Measurements from ENCODE around the gene DCAF11. TPM values are rescaled to one million over a fixed set of nuclear protein-coding genes. Genes with fewer than 3 reads are reported as not detected.

DCAF11 gene
- total and polyA plus RNA-seq, 2 experiments from 2014 or later: 29.1 to 59.8 TPM

DNA sequence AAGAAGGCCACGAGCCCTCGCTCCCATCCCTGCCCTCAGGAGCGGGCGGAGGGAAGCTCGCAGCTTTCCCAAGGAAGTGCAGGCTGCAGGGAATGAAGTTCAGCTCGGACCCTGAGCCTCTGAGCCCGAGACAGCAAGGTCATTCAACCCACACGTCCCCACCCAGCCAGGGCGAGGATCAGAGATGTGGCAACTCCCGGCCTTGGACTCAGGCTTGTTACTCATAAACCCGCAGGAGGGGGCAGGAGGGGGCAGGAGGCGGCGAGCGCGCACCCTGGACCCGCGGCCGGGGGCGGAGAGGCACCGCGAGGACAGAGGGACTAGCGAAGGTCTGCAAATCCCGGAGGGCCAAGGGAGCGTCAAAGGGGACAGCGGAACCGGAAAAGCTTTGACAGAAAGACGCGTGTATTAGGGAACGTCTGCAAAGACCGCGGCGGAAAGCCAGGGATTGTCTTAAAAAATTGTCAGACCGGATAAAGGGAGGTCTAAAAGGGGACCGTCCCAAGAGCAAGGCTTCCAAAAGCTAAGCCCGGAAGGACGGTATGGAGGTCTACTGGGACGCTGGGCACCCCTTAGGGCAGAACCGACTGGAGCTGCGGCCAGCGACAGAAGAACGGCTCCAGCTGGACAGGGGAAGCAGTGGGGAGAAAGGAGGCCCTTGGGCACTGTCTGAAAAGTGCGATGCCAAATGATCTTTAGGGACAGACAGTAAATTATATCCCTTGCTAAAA, 611 bp upstream of the DCAF11 start:
- H3K9ac ChIP-seq: peak overlapping the region; percentile 95
- H3K79me2 ChIP-seq (ENCODE audit: insufficient read depth): peaks cover 16% of the 10 kb centered on the region; the same call in 1 of the 2 replicates
- TF ChIP-seq EZH2 (IDR thresholded peaks at IDR 0.05; ENCODE audit: insufficient read depth, poor library complexity, severe bottlenecking): no peak
- TF ChIP-seq EZH2phosphoT487 (IDR thresholded peaks at IDR 0.05; ENCODE audit: insufficient read depth, low read depth): no peak
- peak overlapping the region; percentile 97 for H3K4me2 ChIP-seq (ENCODE audit: unreplicated experiment)
- H3K27ac ChIP-seq: peak overlapping the region; percentile 98
- H3K4me3 ChIP-seq: peak overlapping the region; percentile 81
- peaks cover 5% of the 10 kb centered on the region for H3F3A ChIP-seq (ENCODE audit: insufficient read depth)
- WGBS, 2 experiments (ENCODE audit: low coverage in 1 of 2, low lambda C conversion rate in 2 of 2, missing lambda C conversion rate in 2 of 2): 1 to 2% methylated on average over 29 to 41 of the region's 42 CpGs
- no peaks in the 10 kb centered on the region for H3K9me2 ChIP-seq (ENCODE audit: insufficient read depth)
- peak; percentile 96 for DNase-seq
- no peaks in the 10 kb centered on the region for H4K20me1 ChIP-seq (ENCODE audit: insufficient read depth)
- peak overlapping the region; percentile 91 for H2AFZ ChIP-seq
- no peaks in the 10 kb centered on the region for H3K9me3 ChIP-seq (ENCODE audit: low read depth)
- no peaks in the 10 kb centered on the region for H3K27me3 ChIP-seq (replicated peaks; ENCODE audit: insufficient read depth)
- in situ Hi-C loops (cut with MboI): no loop called here
- no peaks in the 10 kb centered on the region for H3K36me3 ChIP-seq (ENCODE audit: low read depth)
- peaks cover 12% of the 10 kb centered on the region for H3K4me1 ChIP-seq (ENCODE audit: insufficient read depth)

- H2AFZ ChIP-seq: peak overlapping the region; percentile 96
- H3K79me2 ChIP-seq (ENCODE audit: insufficient read depth): peaks cover 16% of the 10 kb centered on the region; the same call in 1 of the 2 replicates
- H3K9me3 ChIP-seq (ENCODE audit: low read depth): no peaks in the 10 kb centered on the region
- H4K20me1 ChIP-seq (ENCODE audit: insufficient read depth): no peaks in the 10 kb centered on the region
- peak overlapping the region; percentile 95 for H3K9ac ChIP-seq
- H3K27ac ChIP-seq: peak overlapping the region; percentile 98
- WGBS, 2 experiments (ENCODE audit: low coverage in 1 of 2, low lambda C conversion rate in 2 of 2, missing lambda C conversion rate in 2 of 2): 1% methylated on average over 14 of the region's 14 CpGs
- no peaks in the 10 kb centered on the region; the same call in 1 of the 2 replicates for H3K36me3 ChIP-seq (ENCODE audit: low read depth)
- H3K4me1 ChIP-seq (ENCODE audit: insufficient read depth): peaks cover 12% of the 10 kb centered on the region
- DNase-seq: peak; percentile 40
- in situ Hi-C loops (cut with MboI): no loop called here
- peaks cover 5% of the 10 kb centered on the region for H3F3A ChIP-seq (ENCODE audit: insufficient read depth)
- TF ChIP-seq EZH2 (IDR thresholded peaks at IDR 0.05; ENCODE audit: insufficient read depth, poor library complexity, severe bottlenecking): no peak
- no peak for TF ChIP-seq EZH2phosphoT487 (IDR thresholded peaks at IDR 0.05; ENCODE audit: insufficient read depth, low read depth)
- no peaks in the 10 kb centered on the region for H3K9me2 ChIP-seq (ENCODE audit: insufficient read depth)
- peak overlapping the region; percentile 81 for H3K4me3 ChIP-seq
- no peaks in the 10 kb centered on the region for H3K27me3 ChIP-seq (replicated peaks; ENCODE audit: insufficient read depth)
- H3K4me2 ChIP-seq (ENCODE audit: unreplicated experiment): peak overlapping the region; percentile 86
Observed at GRCh38 chr14:24115422-24116127, 998 bp downstream of the DCAF11 start.

- peaks cover 5% of the 10 kb centered on the region for H3F3A ChIP-seq (ENCODE audit: insufficient read depth)
- peak overlapping the region; percentile 86 for H3K4me2 ChIP-seq (ENCODE audit: unreplicated experiment)
- H4K20me1 ChIP-seq (ENCODE audit: insufficient read depth): no peaks in the 10 kb centered on the region
- no peak for DNase-seq
- H3K9ac ChIP-seq: peak overlapping the region; percentile 95; the same call in 1 of the 2 replicates
- 89% methylated on average over 6 of the region's 6 CpGs for WGBS, 2 experiments (ENCODE audit: low coverage in 1 of 2, low lambda C conversion rate in 2 of 2, missing lambda C conversion rate in 2 of 2)
- in situ Hi-C loops (cut with MboI): no loop called here
- peaks cover 12% of the 10 kb centered on the region for H3K4me1 ChIP-seq (ENCODE audit: insufficient read depth)
- peak overlapping the region; percentile 81 for H3K4me3 ChIP-seq
- H3K36me3 ChIP-seq (ENCODE audit: low read depth): peaks cover 5% of the 10 kb centered on the region; the same call in 1 of the 2 replicates
- no peaks in the 10 kb centered on the region for H3K9me3 ChIP-seq (ENCODE audit: low read depth)
- no peaks in the 10 kb centered on the region for H3K9me2 ChIP-seq (ENCODE audit: insufficient read depth)
- H3K79me2 ChIP-seq (ENCODE audit: insufficient read depth): peaks cover 16% of the 10 kb centered on the region; the same call in 1 of the 2 replicates
- TF ChIP-seq EZH2phosphoT487 (IDR thresholded peaks at IDR 0.05; ENCODE audit: insufficient read depth, low read depth): no peak
- TF ChIP-seq EZH2 (IDR thresholded peaks at IDR 0.05; ENCODE audit: insufficient read depth, poor library complexity, severe bottlenecking): no peak
- H3K27me3 ChIP-seq (replicated peaks; ENCODE audit: insufficient read depth): no peaks in the 10 kb centered on the region
- no peak overlapping the region for H3K27ac ChIP-seq
- no peak overlapping the region for H2AFZ ChIP-seq
Observed at GRCh38 chr14:24116128-24116814, 1.7 kb downstream of the DCAF11 start.

DNA sequence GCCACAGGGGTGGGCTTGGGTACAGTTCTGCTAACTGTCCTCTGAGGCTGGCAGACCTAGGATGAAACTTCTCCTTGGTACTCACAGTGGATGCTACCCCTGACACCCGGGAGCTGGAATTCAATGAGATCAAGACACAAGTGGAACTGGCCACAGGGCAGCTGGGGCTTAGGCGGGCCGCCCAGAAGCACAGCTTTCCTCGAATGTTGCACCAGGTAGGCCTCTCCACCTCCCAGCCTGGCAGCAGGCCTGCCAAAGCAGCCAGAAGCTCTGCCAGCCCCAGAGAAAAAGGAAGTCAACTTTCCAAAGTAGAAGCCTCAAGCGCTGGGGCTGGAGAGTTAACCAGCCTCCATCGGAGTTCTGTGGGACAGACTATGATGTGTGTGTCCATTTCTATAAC, 2.6 kb downstream of the DCAF11 start:
- Histone ChIP-seq H3K4me3 (no peak overlapping the region), H3K9me3 (ENCODE audit: low read depth) (no peaks in the 10 kb centered on the region), H3K27me3 (replicated peaks; ENCODE audit: insufficient read depth) (no peaks in the 10 kb centered on the region), H4K20me1 (ENCODE audit: insufficient read depth) (no peaks in the 10 kb centered on the region), H3K27ac (no peak overlapping the region), H3K9ac (no peak overlapping the region), H3K4me1 (ENCODE audit: insufficient read depth) (peaks cover 12% of the 10 kb centered on the region), H3F3A (ENCODE audit: insufficient read depth) (peaks cover 5% of the 10 kb centered on the region), H2AFZ (no peak overlapping the region), H3K9me2 (ENCODE audit: insufficient read depth) (no peaks in the 10 kb centered on the region), H3K36me3 (ENCODE audit: low read depth) (peaks cover 9% of the 10 kb centered on the region; the same call in 1 of the 2 replicates), H3K79me2 (ENCODE audit: insufficient read depth) (peaks cover 16% of the 10 kb centered on the region; the same call in 1 of the 2 replicates), H3K4me2 (ENCODE audit: unreplicated experiment) (no peak overlapping the region)
- TF ChIP-seq EZH2 (IDR thresholded peaks at IDR 0.05; ENCODE audit: insufficient read depth, poor library complexity, severe bottlenecking): no peak
- TF ChIP-seq EZH2phosphoT487 (IDR thresholded peaks at IDR 0.05; ENCODE audit: insufficient read depth, low read depth): no peak
- 85 to 89% methylated on average over 6 of the region's 6 CpGs for WGBS, 2 experiments (ENCODE audit: low coverage in 1 of 2, low lambda C conversion rate in 2 of 2, missing lambda C conversion rate in 2 of 2)
- no peak for DNase-seq
- in situ Hi-C loops (cut with MboI): no loop called here

Data from GM23248 (cell line).